Cardiac fibroblast (primary cell): ENCODE data around the gene STOML1.

Source experiments
- DNase-seq, 2 donors: peaks; one replicate each; pipeline versions ENCODE4 v3.0.0 to v3.0.0-alpha.2; 2010; ENCODE audit warnings: low read depth in 2 of 2
- H3K4me3 ChIP-seq, 2 donors: replicated peaks in 1 of 2; 1 replicate in 1 of 2; 2 replicates in 1 of 2; pipeline ENCODE4 v1.5.1; 2011; ENCODE audit warnings: low read depth in 2 of 2, low read length in 2 of 2, mild to moderate bottlenecking in 2 of 2, moderate library complexity in 1 of 2
- TF ChIP-seq, protein P1 (sequence below): IDR thresholded peaks from one replicate; pipeline ENCODE4 v1.5.1; 2011; ENCODE audit warnings: low read depth, mild to moderate bottlenecking, low read length, inconsistent platforms

STOML1 gene

DNA sequence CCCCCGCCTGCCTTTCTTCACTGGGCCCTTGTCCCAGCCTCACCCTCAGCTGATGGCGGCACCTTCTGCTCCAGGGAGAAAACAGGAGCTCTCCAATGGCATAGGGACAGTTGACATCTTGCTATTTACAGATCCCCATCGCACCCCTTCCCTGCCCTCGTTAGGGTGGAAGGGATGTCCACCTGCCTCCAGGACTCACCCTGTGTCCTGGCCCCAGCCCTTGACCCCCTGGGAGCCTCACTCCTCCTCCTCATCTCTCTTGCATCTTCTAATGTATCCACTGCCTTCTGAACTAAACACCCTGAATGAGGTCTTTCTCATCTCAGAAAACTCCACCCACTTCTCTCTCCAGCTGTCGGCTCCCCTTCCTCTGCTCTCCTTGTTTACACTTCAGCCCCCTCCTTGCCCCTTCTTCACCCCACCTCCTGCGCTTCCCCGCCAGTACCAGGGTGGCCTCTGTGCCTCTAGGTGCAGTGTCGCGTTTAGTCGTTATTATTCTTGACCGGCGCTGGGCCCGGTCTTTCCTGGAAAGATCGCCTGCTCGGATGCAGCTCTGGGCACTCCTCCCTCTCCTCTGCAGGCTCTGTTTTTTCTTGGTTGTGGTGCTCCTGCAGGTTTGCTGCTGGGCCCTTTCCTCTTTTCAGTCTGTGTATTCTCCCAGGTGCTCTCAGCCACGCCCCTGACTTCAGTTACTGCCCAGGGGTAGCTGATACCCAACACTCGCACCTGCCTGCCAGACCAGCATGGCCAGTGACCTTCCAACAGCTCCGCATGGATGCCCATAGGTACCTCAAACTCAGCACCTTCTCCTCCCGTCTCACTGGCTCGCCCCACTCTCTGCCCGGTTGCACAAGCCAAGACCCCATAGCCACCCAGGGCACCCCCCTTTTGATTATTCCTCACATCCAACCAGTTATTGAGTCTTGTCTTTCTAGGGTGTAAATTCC lies 45.3 kb upstream of the STOML1 start:
- DNase-seq, result no peak
- TF ChIP-seq, protein P1, sequence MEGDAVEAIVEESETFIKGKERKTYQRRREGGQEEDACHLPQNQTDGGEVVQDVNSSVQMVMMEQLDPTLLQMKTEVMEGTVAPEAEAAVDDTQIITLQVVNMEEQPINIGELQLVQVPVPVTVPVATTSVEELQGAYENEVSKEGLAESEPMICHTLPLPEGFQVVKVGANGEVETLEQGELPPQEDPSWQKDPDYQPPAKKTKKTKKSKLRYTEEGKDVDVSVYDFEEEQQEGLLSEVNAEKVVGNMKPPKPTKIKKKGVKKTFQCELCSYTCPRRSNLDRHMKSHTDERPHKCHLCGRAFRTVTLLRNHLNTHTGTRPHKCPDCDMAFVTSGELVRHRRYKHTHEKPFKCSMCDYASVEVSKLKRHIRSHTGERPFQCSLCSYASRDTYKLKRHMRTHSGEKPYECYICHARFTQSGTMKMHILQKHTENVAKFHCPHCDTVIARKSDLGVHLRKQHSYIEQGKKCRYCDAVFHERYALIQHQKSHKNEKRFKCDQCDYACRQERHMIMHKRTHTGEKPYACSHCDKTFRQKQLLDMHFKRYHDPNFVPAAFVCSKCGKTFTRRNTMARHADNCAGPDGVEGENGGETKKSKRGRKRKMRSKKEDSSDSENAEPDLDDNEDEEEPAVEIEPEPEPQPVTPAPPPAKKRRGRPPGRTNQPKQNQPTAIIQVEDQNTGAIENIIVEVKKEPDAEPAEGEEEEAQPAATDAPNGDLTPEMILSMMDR, result no peak
- no peak overlapping the region for H3K4me3 ChIP-seq

DNA sequence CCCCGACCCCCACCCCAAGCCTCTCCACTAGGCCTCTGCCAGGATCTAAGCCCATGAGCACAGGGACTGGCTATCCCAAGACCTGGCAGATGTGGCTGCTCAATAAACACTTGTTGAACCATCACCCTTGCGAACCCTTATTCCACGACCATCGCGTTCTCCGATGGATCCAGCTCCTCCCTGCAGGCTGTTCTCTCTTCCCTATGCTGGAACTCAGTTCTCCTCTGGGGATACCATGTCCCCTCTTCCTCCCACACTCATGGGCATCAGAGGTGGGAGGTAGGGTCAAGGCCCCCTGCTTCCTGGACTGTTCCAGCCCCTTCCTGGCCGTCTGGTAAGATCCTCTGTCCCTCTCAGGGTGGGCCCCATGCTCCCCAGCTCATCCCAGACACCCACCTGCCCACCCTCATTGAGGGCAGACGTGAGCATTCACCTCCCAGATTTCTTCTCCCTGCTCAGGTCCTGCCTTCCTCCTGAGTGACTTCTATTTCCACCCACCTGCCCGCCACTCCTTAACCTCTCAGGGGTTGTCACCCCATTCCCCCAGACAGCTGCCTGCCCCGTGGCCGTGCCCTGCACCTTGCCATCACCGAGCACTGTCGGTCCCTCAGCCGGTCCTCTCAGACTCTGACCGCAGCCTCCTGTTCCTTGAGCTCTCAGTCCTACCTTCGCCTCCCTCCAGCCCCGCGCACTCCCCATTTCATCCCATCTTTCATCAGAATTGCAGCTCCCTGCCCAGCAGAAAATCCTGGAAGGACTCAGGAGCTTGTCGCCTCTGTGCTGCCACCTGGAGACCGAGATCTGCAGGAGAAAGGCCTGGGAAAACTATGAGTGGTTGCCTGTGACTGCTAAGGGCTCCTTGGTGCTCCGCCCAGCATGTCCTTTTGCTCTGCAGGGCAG lies 44.4 kb upstream of the STOML1 start:
- H3K4me3 ChIP-seq, result no peak overlapping the region
- peak; percentile 68 to 86 for DNase-seq
- TF ChIP-seq, protein P1, result peak; percentile 68

DNA sequence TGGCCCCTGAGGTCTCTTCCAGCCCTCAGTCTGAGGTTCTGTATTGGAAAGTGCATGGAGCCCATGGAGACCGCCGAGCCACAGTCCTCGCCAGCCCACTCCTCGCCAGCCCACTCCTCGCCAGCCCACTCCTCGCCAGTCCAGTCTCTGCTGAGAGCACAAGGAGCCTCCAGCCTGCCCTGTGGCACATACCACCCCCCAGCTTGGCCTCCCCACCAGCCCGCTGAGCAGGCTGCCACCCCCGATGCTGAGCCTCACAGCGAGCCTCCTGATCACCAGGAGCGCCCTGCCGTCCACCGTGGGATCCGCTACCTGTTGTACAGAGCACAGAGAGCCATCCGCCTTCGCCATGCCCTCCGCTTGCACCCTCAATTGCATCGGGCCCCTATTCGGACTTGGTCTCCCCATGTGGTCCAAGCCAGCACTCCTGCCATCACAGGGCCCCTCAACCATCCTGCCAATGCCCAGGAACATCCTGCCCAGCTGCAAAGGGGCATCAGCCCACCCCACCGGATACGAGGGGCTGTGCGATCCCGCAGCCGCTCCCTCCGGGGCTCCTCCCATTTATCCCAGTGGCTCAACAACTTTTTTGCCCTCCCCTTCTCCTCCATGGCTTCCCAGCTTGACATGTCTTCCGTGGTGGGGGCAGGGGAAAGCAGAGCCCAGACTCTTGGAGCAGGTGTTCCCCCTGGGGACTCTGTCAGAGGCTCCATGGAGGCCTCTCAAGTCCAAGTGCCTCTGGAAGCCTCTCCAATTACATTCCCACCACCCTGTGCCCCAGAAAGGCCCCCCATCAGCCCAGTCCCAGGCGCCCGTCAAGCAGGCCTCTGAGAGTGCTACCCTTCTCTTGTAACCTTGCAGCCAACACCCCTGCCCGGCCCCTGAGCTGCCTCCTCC lies 43.3 kb upstream of the STOML1 start:
- DNase-seq, result no peak
- no peak overlapping the region for H3K4me3 ChIP-seq
- TF ChIP-seq, protein P1, result no peak

DNA sequence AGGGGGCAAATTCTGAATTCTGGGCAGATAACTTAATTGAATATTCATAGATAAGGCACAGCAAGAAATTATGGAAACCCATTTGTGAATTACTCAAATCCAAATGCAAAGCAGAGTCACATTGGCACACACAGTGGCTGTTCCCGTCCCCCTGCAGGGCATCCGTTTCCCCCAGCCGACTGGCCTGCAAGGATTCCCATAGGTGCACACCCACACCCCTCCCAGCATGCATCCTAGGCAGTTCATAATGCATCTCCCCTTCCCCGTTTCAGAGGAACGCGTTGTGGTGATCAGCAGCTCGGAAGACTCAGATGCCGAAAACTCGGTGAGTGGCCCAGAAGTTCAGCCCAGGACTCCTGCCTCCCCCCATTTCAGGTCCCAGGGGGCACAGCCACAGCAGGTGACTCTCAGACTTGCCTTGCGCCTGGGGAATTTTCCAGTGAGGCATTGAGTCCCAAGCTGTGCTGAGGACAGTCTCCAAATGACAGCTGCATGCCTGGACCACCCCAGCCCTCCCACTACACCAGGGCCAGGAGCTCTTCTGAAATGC lies 42.2 kb upstream of the STOML1 start:
- no peak overlapping the region for H3K4me3 ChIP-seq
- TF ChIP-seq, protein P1, result no peak
- no peak for DNase-seq

DNA sequence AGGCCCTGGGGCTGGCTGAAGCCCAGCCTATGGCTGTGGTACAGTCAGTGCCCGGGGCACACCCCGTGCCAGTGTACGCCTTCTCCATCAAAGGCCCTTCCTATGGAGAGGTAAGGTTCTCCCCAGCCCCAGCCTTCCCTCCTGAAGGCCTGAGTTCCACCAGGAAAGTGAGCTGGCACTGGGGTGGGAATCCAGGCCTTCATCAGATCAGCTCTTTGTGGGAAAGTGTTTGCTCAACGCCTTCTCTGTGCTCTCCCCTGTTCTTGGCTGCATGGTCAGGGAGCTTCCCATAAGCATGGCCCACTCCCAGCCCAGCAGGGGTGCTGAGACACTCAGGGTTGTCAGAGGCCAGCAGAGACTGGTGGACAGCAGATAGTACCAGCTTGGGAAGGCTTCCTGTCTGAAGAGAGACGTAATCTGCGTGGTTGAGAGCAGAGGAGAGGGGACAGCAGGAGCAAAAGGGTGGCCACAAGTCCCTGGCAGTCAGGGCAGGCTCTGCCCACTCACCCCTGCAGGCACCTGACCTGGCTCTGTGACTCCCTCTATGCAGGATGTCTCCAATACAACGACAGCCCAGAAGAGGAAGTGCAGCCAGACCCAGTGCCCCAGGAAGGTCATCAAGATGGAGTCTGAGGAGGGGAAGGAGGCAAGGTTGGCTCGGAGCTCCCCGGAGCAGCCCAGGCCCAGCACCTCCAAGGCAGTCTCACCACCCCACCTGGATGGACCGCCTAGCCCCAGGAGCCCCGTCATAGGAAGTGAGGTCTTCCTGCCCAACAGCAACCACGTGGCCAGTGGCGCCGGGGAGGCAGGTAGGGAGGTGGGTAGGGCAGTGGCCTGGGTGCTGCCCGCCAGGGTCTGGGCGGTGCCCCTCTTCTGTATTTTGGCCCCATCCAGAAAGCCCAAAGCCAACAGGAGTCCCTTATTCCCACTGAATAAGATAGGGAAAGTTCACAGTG lies 40.8 kb upstream of the STOML1 start:
- H3K4me3 ChIP-seq, result no peak overlapping the region
- TF ChIP-seq, protein P1, result no peak
- no peak for DNase-seq
